ENCODE results near the gene TBCA.

Gene TBCA

DNA sequence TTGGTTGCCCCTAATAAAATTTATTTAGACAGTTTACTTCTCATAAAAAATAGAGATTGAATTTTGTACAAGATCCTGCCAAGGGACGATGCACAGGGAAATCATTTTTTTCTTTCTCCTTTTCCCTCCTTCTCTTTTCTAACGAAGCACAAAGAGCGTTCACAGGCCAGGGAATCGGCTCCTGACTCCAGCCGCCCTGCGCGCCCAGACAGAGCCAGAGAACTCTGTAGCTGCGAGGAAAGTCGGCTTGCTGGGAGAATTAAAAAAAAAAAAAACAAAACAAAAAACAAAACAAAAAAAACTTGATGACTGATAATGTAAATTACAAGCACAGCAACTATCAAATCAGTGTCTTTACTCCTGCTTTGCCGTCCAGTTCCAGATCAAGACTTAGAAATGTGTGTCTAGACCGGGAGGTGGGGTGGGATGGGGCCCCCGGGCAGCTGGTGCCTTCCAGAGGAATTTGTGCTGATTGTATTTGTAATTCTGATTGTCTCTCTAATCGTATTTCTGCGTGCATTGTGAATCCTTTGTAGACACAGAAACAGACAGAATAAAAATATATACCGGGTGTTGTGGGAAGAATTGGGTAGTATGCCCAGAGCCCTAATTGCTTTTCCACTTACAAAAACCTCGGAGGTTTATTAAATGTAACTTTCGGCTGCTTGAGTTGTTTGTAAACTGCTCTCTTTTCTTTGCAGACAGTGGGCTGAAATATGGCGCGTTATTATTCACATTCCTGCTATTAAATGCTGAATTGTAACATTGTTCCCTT is 134.0 kb downstream of the TBCA start:
- TF ChIP-seq CTCF (IDR thresholded peaks at IDR 0.05; ENCODE audit: insufficient read depth, low read depth, low read length, missing control alignments): no peak
- H3K4me3 ChIP-seq (ENCODE audit: low read length): no peak overlapping the region
- DNase-seq (ENCODE audit: low read depth): no peak

DNA sequence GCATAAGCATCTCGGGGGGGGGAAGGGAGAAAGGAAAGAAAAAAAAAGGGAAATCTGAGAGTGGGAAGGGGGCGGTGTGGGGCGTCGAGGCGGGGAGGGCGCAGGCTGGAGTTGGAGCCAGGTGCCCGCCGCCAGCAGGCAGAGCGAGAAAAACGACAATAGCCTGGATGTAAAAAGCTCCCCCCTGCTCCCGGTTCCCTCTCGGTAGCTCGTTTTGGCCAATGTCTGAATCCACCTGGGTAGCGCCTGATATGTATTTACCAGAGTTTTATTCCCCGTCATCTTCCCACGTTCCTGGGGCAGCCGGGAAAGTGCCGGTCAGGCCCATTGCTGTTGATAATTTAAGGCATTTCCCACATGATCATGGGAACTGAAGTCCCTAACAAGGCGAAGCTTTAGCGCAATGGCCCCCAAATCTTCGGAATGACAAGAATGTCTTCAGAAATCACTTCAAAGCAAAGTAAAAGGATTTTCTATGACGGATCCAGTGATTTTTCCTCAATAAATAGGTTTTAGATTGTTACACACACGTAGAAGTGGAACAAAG is 134.7 kb downstream of the TBCA start:
- no peak for TF ChIP-seq CTCF (IDR thresholded peaks at IDR 0.05; ENCODE audit: insufficient read depth, low read depth, low read length, missing control alignments)
- H3K4me3 ChIP-seq (ENCODE audit: low read length): no peak overlapping the region
- no peak for DNase-seq (ENCODE audit: low read depth)

Measured in epithelial cell of esophagus (primary cell).